ENCODE data around the gene DGUOK.

Gene DGUOK

GRCh38 chr2:73985308-73986084 lies 58.8 kb downstream of the DGUOK start:
- 6% methylated on average over 36 of the region's 66 CpGs for WGBS

GRCh38 chr2:73986085-73986681 lies 59.5 kb downstream of the DGUOK start:
- Histone ChIP-seq H3K27ac (ENCODE audit: low read length, poor library complexity, severe bottlenecking) (no peak overlapping the region), H4K91ac (ENCODE audit: low read length) (peak overlapping the region; percentile 24), H2AK5ac (ENCODE audit: low read length, severe bottlenecking) (peak overlapping the region; percentile 45), H3K9ac (ENCODE audit: low read length) (peak overlapping the region; percentile 75), H3K4me3 (ENCODE audit: insufficient read depth in 1 of 2, low read depth in 1 of 2, low read length in 2 of 2) (peak overlapping the region; percentile 66 to 76), H3K4me1 (ENCODE audit: control insufficient read depth, insufficient read depth, low read depth, low read length) (peaks cover 39% of the 10 kb centered on the region), H3K14ac (ENCODE audit: low read length in 2 of 2) (no peak overlapping the region), H3K18ac (ENCODE audit: low read depth in 1 of 2, low read length in 2 of 2) (peak overlapping the region; percentile 4 to 29), H2BK120ac (ENCODE audit: low read depth, low read length) (no peak overlapping the region), H3K4ac (ENCODE audit: low read depth in 1 of 2, low read length in 2 of 2) (peak overlapping the region in 1 of 2 experiments; percentile 37), H3K9me3 (ENCODE audit: control insufficient read depth, low read length) (no peaks in the 10 kb centered on the region), H2AFZ (ENCODE audit: low read depth, low read length) (no peak overlapping the region), H3K36me3 (ENCODE audit: control insufficient read depth in 1 of 2, insufficient read depth in 2 of 2, low read depth in 1 of 2, low read length in 2 of 2) (peaks cover 0 to 11% of the 10 kb centered on the region in 2 experiments), H4K8ac (ENCODE audit: low read length) (no peak overlapping the region), H3K27me3 (ENCODE audit: control insufficient read depth in 1 of 2, insufficient read depth in 1 of 2, low read length in 2 of 2) (peaks cover 7 to 23% of the 10 kb centered on the region in 2 experiments), H3K79me1 (replicated peaks; ENCODE audit: low read length, poor library complexity, severe bottlenecking) (peaks cover 35% of the 10 kb centered on the region), H2BK12ac (ENCODE audit: low read length in 2 of 2) (peak overlapping the region in 1 of 2 experiments; percentile 15), H2BK5ac (ENCODE audit: low read depth, low read length, poor library complexity, severe bottlenecking) (no peak overlapping the region), H2BK15ac (ENCODE audit: low read depth, poor library complexity, severe bottlenecking) (no peak overlapping the region), H3K23ac (ENCODE audit: low read length in 2 of 2) (no peak overlapping the region), H3K4me2 (ENCODE audit: low read length, poor library complexity, severe bottlenecking) (peak overlapping the region; percentile 52)
- 92% methylated on average over 21 of the region's 21 CpGs for WGBS
- no peak for DNase-seq

More at GRCh38 chr2:73985308-73986084, 58.8 kb downstream of the DGUOK start:
- H3K9ac ChIP-seq (ENCODE audit: low read length) = peak overlapping the region; percentile 75
- peak overlapping the region; percentile 45 for H2AK5ac ChIP-seq (ENCODE audit: low read length, severe bottlenecking)
- no peak overlapping the region for H3K14ac ChIP-seq (ENCODE audit: low read length in 2 of 2)
- H4K91ac ChIP-seq (ENCODE audit: low read length) = peak overlapping the region; percentile 34
- H2BK120ac ChIP-seq (ENCODE audit: low read depth, low read length) = peak overlapping the region; percentile 85
- H3K36me3 ChIP-seq (ENCODE audit: control insufficient read depth in 1 of 2, insufficient read depth in 2 of 2, low read depth in 1 of 2, low read length in 2 of 2) = peaks cover 0 to 11% of the 10 kb centered on the region in 2 experiments
- no peaks in the 10 kb centered on the region for H3K9me3 ChIP-seq (ENCODE audit: control insufficient read depth, low read length)
- H3K23ac ChIP-seq (ENCODE audit: low read length in 2 of 2) = no peak overlapping the region
- H2AFZ ChIP-seq (ENCODE audit: low read depth, low read length) = no peak overlapping the region
- H3K4me3 ChIP-seq (ENCODE audit: insufficient read depth in 1 of 2, low read depth in 1 of 2, low read length in 2 of 2) = peak overlapping the region; percentile 66 to 76
- peak overlapping the region; percentile 52 for H3K4me2 ChIP-seq (ENCODE audit: low read length, poor library complexity, severe bottlenecking)
- H2BK15ac ChIP-seq (ENCODE audit: low read depth, poor library complexity, severe bottlenecking) = no peak overlapping the region
- peaks cover 33% of the 10 kb centered on the region for H3K79me1 ChIP-seq (replicated peaks; ENCODE audit: low read length, poor library complexity, severe bottlenecking)
- H2BK5ac ChIP-seq (ENCODE audit: low read depth, low read length, poor library complexity, severe bottlenecking) = no peak overlapping the region
- peak overlapping the region in 1 of 2 experiments; percentile 51 for H2BK12ac ChIP-seq (ENCODE audit: low read length in 2 of 2)
- peaks cover 8 to 23% of the 10 kb centered on the region in 2 experiments for H3K27me3 ChIP-seq (ENCODE audit: control insufficient read depth in 1 of 2, insufficient read depth in 1 of 2, low read length in 2 of 2)
- peaks cover 41% of the 10 kb centered on the region for H3K4me1 ChIP-seq (ENCODE audit: control insufficient read depth, insufficient read depth, low read depth, low read length)
- peak overlapping the region; percentile 54 to 64 for H3K18ac ChIP-seq (ENCODE audit: low read depth in 1 of 2, low read length in 2 of 2)
- H4K8ac ChIP-seq (ENCODE audit: low read length) = peak overlapping the region; percentile 52
- no peak overlapping the region for H3K27ac ChIP-seq (ENCODE audit: low read length, poor library complexity, severe bottlenecking)
- DNase-seq = no peak
- peak overlapping the region; percentile 37 to 76 for H3K4ac ChIP-seq (ENCODE audit: low read depth in 1 of 2, low read length in 2 of 2)

DNA sequence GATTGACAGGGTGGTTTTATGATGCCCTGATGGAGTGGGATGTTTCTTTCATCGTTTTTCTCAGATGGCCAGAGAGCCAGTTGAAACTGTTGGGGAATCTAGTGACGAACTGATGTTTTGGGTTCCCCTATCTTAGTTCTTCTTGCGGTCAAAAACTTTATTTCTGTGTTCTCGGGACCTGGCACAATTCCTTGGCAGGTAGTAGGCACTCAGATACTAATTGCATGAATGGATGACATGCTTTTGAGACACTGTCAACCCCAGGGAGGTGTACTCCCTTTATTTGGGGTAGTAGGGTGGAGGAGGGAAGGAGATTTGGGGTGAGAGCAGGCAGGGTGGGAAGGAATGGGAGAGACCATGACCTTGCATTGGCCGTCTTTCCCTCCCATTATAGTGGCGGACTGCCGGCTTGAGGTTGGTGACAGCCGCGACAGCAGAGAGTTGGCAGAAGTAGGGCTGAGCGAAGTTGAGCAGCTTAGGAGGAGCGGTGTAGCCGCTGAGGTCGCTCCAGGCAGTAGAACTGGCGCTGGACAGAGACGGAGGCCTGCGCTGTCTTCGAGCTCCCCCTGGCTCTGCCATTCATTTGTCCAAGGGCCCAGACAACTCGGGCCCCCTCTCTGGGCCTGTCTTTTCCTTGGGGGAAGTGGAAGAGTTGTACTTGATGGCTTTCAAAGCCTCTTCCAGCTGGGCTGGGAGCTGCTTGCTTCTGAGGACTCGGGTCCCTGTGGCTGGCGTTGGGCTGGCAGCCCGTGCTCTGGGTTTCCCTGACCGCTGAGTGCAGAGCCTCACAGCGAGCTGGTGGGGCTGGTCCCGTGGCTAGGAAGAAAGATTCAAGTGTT lies 60.6 kb downstream of the DGUOK start:
- Histone ChIP-seq H3K4me1 (ENCODE audit: control insufficient read depth, insufficient read depth, low read depth, low read length) (peaks cover 33% of the 10 kb centered on the region), H2BK15ac (ENCODE audit: low read depth, poor library complexity, severe bottlenecking) (no peak overlapping the region), H3K79me1 (replicated peaks; ENCODE audit: low read length, poor library complexity, severe bottlenecking) (peaks cover 41% of the 10 kb centered on the region), H2BK5ac (ENCODE audit: low read depth, low read length, poor library complexity, severe bottlenecking) (no peak overlapping the region), H2AFZ (ENCODE audit: low read depth, low read length) (no peak overlapping the region), H3K9me3 (ENCODE audit: control insufficient read depth, low read length) (no peaks in the 10 kb centered on the region), H2BK120ac (ENCODE audit: low read depth, low read length) (no peak overlapping the region), H3K23ac (ENCODE audit: low read length in 2 of 2) (no peak overlapping the region), H4K91ac (ENCODE audit: low read length) (no peak overlapping the region), H3K9ac (ENCODE audit: low read length) (no peak overlapping the region), H3K4ac (ENCODE audit: low read depth in 1 of 2, low read length in 2 of 2) (no peak overlapping the region), H3K14ac (ENCODE audit: low read length in 2 of 2) (peak overlapping the region in 1 of 2 experiments; percentile 9), H3K4me3 (ENCODE audit: insufficient read depth in 1 of 2, low read depth in 1 of 2, low read length in 2 of 2) (no peak overlapping the region), H3K27ac (ENCODE audit: low read length, poor library complexity, severe bottlenecking) (no peak overlapping the region), H2AK5ac (ENCODE audit: low read length, severe bottlenecking) (no peak overlapping the region), H2BK12ac (ENCODE audit: low read length in 2 of 2) (no peak overlapping the region), H3K18ac (ENCODE audit: low read depth in 1 of 2, low read length in 2 of 2) (no peak overlapping the region), H3K36me3 (ENCODE audit: control insufficient read depth in 1 of 2, insufficient read depth in 2 of 2, low read depth in 1 of 2, low read length in 2 of 2) (peaks cover 0 to 11% of the 10 kb centered on the region in 2 experiments), H3K27me3 (ENCODE audit: control insufficient read depth in 1 of 2, insufficient read depth in 1 of 2, low read length in 2 of 2) (peaks cover 0 to 23% of the 10 kb centered on the region in 2 experiments), H4K8ac (ENCODE audit: low read length) (no peak overlapping the region), H3K4me2 (ENCODE audit: low read length, poor library complexity, severe bottlenecking) (no peak overlapping the region)
- 68% methylated on average over 23 of the region's 24 CpGs for WGBS
- DNase-seq = peak; percentile 55

All from mesenchymal stem cell (in vitro differentiated cells and primary cell).